Endothelial cell of umbilical vein (primary cell): ENCODE data around the gene NRP2.

ENCODE experiments used
- EZH2 ChIP-seq: IDR thresholded peaks from 2 replicates; pipeline ENCODE4 v1.6.1; 2012; ENCODE audit warnings: borderline replicate concordance, low read depth, mild to moderate bottlenecking, moderate library complexity, low read length, inconsistent platforms; ENCODE audit not compliant: severe bottlenecking
- FOS ChIP-seq: IDR thresholded peaks from 2 replicates; pipeline ENCODE4 v1.6.1; 2011; ENCODE audit warnings: mild to moderate bottlenecking, low read length, moderate library complexity, borderline replicate concordance; ENCODE audit not compliant: insufficient read depth
- POLR2AphosphoS5 ChIP-seq: IDR thresholded peaks from 2 replicates; pipeline ENCODE4 v1.6.1; 2012; ENCODE audit warnings: low read depth, mild to moderate bottlenecking, control low read depth, low read length, moderate library complexity; ENCODE audit not compliant: insufficient read depth
- TF ChIP-seq, protein P1 (sequence below), 2 donors: IDR thresholded peaks; 1 replicate in 1 of 2; 2 replicates in 1 of 2; pipeline ENCODE4 v1.5.1; 2011; ENCODE audit warnings: low read length in 2 of 2, mild to moderate bottlenecking in 2 of 2, moderate library complexity in 2 of 2, control low read depth in 1 of 2, inconsistent platforms in 1 of 2, low read depth in 1 of 2; ENCODE audit not compliant: insufficient read depth in 1 of 2; ENCODE audit errors: extremely low read depth in 1 of 2

DNA sequence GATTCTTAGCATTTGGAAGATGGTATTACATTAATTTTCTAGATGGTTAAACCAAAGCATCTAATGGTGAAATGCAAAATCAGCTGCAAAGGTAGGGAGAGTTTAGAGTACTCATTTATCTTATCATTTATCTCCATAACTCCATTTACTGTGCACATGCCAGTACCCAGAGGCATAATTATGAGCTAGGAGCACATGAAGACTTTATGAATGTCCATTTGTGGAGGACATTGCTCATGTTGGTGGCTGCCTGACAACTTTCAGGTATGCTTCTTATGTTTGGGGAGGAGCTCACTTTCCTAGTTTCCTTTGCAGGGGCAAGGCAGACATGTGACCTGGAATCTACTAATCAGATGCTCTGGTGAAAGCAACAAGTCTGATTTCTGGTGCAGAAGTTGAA lies 134.0 kb downstream of the NRP2 start:
- no peak for TF ChIP-seq FOS
- TF ChIP-seq, protein P1, sequence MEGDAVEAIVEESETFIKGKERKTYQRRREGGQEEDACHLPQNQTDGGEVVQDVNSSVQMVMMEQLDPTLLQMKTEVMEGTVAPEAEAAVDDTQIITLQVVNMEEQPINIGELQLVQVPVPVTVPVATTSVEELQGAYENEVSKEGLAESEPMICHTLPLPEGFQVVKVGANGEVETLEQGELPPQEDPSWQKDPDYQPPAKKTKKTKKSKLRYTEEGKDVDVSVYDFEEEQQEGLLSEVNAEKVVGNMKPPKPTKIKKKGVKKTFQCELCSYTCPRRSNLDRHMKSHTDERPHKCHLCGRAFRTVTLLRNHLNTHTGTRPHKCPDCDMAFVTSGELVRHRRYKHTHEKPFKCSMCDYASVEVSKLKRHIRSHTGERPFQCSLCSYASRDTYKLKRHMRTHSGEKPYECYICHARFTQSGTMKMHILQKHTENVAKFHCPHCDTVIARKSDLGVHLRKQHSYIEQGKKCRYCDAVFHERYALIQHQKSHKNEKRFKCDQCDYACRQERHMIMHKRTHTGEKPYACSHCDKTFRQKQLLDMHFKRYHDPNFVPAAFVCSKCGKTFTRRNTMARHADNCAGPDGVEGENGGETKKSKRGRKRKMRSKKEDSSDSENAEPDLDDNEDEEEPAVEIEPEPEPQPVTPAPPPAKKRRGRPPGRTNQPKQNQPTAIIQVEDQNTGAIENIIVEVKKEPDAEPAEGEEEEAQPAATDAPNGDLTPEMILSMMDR (IDR thresholded peaks at IDR 0.05; ENCODE audit: extremely low read depth in 1 of 2, insufficient read depth in 1 of 2, low read depth in 1 of 2, low read length in 2 of 2) = no peak
- no peak for TF ChIP-seq EZH2
- no peak for TF ChIP-seq POLR2AphosphoS5
